Epithelial cell of umbilical artery (primary cell): ENCODE data around the gene FAM72A. TPM values are rescaled to one million over a fixed set of nuclear protein-coding genes. Genes with fewer than 3 reads are reported as not detected.

Experiments used
- total RNA-seq: library from RNA; depleted of rRNA; stranded (reverse); fragments of >200 nt; gene quantifications from 2 replicates; pipeline ENCODE4 v1.2.3, GENCODE V29; 2014

The FAM72A gene
- total RNA-seq = 3.2 and 5.2 TPM in 2 replicates

DNA sequence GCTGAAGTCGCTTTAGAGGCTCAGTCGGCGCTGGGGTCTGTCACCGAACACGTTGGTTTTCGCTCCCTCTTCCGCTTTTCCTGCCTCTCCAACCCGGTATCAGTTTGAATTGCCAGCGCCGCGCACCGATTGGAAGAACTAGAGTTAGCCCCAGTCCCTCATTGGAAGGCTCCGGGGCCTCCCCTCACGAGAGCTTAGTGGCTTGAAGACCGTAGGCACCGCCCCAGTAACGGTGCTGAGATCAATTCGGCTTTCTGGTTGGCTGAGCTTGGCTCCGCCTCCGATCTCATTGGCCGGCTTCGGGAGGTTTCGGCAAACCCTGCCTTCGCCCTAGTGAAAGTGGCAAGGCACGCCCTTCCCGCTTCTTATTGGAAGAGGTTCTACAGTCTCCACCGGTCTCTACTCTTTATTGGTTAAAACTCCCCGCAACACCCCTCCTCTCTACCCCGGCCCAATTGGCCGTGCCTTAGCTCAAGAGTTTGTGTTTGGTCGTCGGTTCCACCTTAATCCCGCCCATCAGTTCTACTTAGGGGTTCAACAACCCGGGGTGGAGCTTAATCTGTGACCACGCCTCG lies at the start of gene FAM72A:
FAM72A (minus strand) TSS at position 51 of the 575 bp plus-strand sequence. CDS start 814 bp downstream, outside the sequence.

DNA sequence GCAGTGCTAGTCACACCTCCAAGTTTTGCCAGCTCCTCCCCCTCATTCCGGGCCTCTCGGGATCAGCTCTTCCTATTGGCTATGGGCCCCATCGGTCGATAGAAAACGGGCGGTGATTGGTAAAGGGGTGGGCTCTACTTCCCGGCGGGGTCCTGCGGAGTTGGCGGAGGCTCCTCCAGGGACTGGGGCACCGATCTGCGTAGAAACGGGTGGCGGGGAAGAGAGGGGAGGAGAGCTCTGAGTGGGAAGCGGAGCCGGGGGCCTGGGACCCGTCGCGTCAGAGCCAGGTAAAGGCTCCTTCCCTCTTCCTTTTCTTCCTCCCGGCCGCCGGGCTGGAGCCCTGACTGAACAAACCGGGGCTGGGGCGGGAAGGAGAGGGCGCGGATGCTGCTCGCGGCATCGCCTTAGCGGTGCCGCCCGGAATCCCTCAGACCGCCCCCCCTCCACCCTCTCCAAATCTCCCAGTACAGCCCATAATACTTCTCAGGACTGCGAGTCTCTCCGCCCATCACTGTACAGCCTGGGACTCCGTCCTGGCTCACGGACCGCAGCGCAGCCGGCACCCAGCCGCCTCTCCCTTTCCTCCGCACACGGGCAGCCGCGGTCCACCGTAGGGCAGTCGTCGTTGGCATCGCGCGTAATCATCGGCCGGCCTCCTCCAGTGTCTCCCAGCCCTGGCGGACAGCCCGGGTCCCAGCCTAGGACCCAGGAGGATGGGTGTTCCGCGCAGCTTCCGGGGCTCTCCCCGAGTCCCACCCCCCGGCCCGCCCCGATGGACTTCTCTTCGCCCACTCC lies 922 bp upstream of the FAM72A start, which contains the start of gene SRGAP2:
SRGAP2 (plus strand) TSS at position 178 of the 795 bp plus-strand sequence. CDS start 2,430 bp downstream, outside the sequence.

Other genes starting within 250 kb of the FAM72A start
- gene RAB7B, start 199.4 kb downstream of the FAM72A start, total RNA-seq = 0.15 TPM in 1 of 2 replicates, not detected in the other
- gene CTSE, start 178.9 kb downstream of the FAM72A start, total RNA-seq = not detected in 2 replicates
- not detected in 2 replicates for gene RHEX, start 149.7 kb downstream of the FAM72A start, total RNA-seq
- not detected in 2 replicates for gene AVPR1B, start 85.5 kb downstream of the FAM72A start, total RNA-seq
- 51.3 and 87.2 TPM in 2 replicates for gene SRGAP2, start 702 bp upstream of the FAM72A start, total RNA-seq